Hindlimb muscle (tissue), 1 donor: Measurements from ENCODE around the gene IGF1R. TPM values are rescaled to one million over a fixed set of nuclear protein-coding genes. Genes with fewer than 3 reads are reported as not detected.
"Not testable (repeated sequence)": the region's sequence is repeated elsewhere in the genome, so short reads cannot be mapped to it uniquely, and the experiment has no call there.

Source experiments
- DNase-seq: peaks from one replicate; pipeline ENCODE4 v3.0.0-alpha.2; 2013
- polyA plus RNA-seq: library from polyadenylated mRNA; unstranded; fragments of 120-200 nt; gene quantifications from one replicate; pipeline ENCODE4 v1.2.1, GENCODE V29; 2013; ENCODE audit not compliant: insufficient read length

The IGF1R gene
- polyA plus RNA-seq, 1 donor, result 18.3 TPM

DNA sequence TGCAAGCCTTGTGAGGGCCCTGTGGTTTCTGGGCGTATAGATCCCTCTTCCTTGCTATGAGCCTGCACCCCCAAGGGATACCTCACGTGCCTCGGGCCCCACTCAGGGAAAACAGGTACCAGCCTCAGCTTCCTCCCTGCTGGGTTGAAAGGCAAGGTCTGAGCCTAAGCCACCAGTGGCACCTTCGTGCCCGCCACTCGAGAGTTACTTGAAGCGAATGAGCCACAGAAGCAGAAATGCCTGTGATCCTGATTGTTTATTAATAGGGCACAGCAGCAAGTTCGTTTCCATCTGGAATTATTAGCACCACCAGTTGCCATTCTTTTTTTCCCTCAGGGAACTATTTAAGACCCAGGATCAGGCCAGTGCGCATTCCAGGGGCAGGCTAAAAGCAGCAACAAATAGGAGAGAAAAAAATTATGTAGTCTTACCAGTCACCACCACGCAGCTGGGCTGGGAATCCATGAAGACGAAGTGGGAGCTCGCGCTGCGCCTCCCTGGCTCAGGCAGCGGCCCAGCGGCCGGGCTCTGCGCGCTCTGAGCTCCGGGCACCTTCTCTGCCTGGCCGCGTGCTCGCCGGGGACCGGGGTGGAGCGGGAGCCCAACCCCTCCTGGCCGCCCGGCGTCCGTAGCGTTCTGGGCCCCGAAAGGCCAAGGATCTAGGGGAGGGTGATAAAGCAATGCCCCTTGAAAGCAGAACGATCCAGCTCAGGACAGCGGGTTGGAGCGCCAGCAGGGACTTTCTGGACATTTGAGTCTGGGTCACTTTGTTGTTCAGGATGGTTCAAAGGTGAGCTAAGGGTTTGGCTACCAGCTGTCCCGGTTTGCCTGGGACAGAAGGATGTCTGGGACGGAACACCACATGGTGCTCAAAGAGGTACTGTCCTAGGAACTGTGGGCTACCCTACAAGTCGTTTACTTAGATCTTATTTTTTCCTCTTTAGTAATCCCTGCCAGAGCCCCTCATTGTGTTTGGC, 356.9 kb downstream of the IGF1R start:
- DNase-seq, result not testable (repeated sequence)

DNA sequence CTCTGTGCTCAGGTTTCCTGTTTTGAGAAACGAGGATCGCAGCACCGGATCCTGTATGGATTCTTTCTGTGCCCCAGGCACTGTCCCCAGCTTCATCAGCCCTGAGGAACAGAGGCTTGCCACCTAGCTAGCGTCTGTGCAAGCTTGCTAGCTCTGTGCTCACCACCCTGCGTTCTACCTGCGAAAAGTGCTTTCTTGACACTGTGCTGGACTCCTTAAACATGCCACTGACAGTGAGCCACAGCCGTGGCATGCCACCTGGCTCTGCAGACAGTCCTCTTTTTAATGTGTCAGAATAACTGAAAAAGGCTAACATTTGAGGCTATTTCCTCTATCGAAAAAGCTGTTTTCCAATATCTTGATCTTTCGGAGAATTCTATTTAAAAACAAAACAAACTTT, 357.8 kb downstream of the IGF1R start:
- no peak for DNase-seq

DNA sequence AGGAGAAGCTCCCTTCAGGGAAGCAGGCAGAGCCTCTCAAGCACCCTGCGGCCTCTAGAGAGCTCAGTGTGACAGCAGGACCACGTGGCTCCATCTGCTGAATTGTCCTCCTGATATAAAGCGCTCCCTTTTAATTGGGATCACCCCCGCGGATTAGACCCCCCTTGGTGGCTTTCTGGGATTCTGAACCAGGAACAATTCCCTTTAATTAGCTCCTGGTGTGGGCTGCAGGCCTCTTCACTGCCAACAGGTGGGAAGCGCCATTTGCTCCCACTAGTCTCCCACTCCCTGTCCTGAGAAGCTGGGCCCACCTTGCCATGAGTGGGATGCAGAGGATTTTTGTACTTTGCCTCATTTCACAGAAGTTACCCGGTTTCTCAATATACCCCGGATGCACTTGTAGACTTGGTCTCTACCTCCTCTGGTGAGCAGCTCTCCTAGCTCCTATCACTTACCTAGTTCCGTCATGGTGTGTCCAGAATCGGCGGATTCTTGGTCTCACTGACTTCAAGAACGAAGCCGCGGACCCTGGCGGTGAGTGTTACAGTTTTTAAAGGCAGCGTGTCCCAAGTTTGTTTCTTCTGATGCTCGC, 358.7 kb downstream of the IGF1R start:
- no peak for DNase-seq

DNA sequence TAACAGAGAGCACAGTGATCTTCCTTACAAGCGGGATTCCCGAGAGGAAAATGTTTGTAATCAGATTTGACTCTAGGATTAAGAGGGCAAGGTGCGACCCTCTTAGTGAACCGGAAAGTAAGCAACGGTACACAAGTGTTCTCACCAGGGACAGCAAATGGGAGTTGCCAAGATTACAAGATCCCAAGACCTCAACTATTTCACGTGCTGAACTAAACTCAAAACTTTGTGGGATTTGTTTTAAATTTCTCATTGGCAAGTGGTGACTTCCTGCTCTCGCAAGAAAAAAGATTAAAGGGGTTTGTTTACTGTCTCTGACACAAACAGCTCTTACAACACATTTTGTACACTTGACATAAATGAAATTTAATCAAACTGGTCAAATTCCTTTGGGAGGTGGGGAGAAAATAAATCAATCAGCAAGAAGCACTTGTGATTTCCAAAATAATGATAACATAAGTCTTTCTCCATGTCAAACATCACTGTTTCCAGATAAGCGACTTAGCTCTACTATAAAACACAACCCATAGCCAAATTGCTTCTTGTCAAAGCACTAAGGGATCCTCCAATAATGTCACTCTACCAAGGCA, 361.5 kb downstream of the IGF1R start:
- DNase-seq, result no peak

DNA sequence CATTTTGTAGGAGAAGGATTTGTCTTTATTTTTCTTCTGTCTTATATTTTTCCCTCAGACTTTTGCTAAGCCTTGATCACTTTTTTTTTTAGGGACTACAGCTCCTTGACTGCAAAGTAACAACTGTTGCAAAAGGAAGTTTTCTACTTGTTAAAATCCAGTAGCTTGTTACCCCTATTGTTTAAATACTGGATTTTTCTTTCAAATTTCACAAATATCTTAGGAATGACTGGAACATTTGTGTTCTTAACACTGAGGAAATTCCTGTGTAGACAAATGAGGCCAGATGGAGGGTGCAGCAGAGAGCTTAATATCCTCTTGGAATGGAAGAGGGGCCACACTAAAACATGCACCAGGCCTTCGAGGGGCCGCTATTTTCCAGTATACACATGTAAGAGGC, 362.4 kb downstream of the IGF1R start:
- DNase-seq, result no peak
